GM15510 (cell line): ENCODE data around the gene USO1.
A peak's percentile ranks its signal among the peaks of the same experiment; 100 is the strongest.

ENCODE experiments used
- POLR2A ChIP-seq: IDR thresholded peaks from 3 replicates; pipeline ENCODE4 v1.6.1; 2011; ENCODE audit warnings: borderline replicate concordance; ENCODE audit not compliant: insufficient read length; ENCODE audit errors: extremely low read depth

Gene USO1, protein sequence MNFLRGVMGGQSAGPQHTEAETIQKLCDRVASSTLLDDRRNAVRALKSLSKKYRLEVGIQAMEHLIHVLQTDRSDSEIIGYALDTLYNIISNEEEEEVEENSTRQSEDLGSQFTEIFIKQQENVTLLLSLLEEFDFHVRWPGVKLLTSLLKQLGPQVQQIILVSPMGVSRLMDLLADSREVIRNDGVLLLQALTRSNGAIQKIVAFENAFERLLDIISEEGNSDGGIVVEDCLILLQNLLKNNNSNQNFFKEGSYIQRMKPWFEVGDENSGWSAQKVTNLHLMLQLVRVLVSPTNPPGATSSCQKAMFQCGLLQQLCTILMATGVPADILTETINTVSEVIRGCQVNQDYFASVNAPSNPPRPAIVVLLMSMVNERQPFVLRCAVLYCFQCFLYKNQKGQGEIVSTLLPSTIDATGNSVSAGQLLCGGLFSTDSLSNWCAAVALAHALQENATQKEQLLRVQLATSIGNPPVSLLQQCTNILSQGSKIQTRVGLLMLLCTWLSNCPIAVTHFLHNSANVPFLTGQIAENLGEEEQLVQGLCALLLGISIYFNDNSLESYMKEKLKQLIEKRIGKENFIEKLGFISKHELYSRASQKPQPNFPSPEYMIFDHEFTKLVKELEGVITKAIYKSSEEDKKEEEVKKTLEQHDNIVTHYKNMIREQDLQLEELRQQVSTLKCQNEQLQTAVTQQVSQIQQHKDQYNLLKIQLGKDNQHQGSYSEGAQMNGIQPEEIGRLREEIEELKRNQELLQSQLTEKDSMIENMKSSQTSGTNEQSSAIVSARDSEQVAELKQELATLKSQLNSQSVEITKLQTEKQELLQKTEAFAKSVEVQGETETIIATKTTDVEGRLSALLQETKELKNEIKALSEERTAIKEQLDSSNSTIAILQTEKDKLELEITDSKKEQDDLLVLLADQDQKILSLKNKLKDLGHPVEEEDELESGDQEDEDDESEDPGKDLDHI

DNA sequence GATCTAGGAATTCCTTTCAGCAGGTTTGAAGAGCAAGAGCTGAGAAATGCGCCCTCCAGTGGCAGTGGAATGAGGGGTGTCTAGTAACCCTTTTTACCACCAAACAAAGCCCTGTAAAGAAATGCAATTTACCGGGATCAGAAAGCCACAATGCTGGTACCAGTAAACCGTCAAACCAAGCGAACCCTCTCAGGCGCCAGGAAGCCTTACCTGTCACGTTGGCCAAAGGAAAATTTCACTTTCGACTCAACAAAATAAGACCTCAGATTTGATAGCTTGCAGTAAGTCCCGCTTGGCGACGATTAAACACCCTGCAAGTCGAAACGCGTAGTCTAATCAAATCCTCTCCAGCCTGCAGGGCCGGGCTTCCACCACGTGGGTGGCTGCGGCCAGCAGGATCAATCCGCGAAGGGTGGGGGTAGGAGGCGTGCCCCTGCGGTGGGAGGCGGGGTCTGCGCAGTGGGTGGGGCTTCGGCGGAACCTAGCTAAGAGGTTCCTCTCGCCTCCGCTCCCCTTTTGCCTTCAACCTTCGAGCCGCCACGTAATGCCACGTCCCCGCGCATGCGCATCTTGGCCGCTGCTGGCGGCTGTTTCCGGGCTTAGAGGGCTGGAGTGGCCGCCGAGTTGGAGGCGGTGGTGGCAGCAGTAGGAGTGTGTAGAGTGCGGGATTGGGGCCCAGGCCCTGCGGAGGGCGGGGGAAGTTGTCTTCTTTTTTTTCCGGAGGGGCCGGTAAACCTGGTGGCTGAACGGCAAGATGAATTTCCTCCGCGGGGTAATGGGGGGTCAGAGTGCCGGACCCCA lies at the start of gene USO1:
USO1 (plus strand) TSS at position 512 of the 801 bp plus-strand sequence; CDS start at position 755, 243 bp downstream.
- TF ChIP-seq POLR2A, result peak; percentile 90

DNA sequence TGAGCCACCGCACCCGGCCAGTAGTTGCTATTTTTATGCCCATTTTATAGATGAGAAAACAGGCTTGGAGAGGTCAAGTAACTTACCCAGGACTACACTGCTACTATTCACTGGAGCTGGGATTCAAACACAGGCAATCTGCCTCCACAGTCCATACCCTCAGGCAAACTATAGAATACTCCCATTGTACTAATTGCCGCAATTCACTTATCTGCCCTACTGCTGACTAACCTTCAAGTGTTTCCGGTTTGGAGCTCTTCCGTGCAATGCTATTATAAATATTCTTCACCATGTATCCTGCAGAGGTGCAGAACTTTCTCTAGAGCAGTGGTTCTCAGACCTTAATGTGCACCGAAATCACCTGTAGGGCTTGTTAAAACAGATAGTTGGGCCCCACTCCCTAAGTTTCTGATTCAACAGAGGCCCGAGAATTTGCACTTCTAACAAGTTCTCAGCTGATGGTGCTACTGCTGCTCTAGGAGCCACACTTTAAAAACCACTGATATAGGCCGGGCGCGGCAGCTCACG lies 49.3 kb upstream of the USO1 start:
- TF ChIP-seq POLR2A, result no peak

DNA sequence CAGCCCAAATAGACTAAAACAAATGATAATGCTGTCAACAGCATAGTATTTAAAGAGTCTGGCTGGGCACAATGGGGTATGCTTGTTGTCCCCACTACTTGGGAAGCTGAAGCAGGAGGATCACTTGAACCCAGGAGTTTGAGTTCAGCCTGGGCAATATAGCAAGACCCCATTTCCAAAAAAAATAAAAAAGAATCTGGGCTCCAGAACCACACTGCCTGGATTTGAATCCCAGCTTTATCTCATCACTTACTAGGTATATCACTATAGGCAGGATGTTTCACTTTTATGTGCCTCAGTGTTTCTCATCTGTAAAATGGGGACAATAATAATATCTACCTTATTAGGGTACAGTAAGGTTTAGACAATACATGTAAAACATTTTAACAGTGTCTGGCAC lies 45.9 kb upstream of the USO1 start:
- TF ChIP-seq POLR2A, result no peak

DNA sequence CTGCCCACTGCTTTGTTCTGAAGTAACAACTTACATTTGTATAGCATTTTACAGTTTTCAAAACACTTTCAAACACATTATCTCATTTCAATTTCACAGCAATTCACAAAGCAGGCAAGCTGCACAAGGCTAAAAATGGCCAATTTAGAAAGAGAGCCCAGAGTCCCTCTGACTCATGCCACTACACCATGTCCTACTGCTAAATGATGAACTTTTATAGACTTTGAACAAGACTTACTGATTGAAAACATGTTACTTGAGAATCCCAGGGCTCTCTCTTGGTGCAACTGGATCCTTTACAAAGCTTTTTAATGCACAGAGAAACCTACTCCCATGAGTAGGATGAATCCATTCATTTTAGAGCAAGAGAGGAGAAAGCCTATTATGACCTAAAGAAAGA lies 45.4 kb upstream of the USO1 start:
- no peak for TF ChIP-seq POLR2A

DNA sequence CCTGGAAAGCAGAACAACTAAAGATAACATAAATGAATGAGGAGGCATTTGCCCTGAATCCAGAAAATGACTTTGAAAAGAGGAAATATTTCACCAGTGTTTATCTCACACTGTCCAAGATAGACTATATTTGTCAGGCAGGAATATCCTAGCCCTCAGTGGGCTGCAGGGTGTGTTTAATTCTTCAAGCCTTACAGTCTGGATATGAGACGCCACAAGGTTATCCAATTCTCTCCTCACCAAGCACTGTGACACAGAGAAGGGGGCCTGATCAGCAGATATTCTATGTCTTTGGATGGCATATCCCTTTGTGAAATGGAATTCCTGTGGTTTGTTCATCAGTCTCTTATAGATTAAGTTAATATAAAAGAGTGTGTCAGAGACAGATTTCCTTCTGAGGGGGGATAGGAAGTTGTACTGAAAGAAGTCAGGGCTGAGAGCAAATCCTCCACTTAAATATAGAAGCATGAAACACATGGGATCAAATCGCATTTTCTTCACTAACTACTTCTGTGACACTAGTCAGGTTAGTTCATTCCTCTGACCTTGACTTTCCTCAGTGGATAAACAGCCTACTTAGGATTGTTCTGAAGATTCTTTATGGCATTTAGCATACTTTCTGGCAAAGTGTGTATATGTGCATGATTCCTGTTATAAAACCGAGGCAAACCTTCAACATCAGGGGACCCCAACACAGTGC lies 44.4 kb upstream of the USO1 start:
- no peak for TF ChIP-seq POLR2A

DNA sequence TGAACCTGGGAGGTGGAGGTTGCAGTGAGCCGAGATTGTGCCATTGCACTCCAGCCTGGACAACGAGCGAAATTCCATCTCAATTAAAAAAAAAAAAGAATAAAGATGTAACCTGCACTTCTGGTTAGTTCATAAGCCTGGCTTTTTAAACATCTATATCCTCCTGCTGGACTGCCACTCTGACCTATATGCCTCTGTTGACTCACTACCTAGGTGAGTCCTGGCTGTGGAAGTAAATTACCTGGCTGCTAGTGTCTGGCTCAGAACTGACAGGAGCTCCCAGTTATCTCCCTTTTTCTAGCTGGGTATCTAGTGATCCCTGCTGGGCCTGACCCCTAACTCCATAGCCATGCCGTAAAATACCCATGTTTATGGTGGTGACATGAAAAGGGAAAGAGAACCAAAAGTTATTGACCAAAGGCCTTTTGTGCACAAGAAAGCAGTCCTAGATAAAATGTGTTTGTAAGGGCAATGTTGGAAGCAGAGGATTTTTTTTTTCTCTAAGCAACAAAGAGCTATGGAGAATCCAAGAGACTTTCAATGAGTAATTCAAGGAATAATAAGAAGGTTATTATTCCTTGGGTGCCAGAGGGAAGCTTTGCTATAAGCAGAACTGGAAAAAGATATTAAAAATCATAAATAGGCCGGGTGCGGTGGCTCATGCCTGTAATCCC lies 40.8 kb upstream of the USO1 start:
- TF ChIP-seq POLR2A, result no peak

DNA sequence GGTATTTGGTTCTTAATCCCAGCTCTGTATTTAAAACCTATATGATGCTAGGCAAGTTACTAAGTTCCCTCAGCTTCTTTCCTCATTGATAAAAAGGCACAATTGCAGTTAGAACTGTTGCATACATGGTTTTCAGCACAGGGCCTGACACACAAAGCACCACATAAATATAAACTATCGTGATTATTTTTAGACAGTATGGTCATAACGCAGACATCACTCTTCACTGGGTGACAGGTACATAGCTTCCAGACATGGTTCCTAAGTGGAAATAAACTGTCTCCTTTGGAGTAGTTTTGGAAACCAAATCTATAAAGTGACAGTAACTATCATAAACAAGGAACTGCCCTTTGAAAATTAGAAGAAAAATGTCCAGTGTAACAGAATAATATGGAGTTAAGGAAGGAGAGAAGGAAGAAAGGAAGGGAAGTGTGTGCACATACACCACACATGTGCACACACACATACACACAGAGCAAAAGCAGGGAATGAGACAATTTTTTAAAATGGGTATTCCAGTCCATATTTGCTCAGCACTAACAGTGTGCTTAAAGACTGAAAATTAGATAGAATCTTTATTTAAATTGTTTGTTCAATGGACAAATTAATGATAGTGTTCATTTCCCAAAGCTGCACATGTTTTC lies 38.7 kb upstream of the USO1 start:
- no peak for TF ChIP-seq POLR2A

DNA sequence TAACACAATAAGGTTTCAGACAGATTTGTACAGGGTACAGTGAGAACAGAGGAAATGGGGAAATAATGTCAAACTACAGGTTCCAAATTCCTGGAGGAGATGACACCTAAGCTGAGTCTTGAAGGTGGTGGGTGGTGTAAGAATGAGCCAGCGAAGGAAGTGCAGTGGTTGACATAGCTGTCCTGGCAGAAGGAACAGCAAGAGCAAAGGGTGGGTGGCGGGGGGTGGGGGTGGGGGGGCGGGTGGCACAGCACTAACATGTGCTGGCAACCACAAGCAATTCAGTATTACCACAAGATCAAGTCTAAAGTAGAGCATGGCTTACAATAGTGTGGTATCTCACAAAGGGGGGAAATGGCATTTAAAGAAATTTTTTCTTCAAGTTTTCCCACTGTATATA lies 38.0 kb upstream of the USO1 start:
- TF ChIP-seq POLR2A, result no peak

DNA sequence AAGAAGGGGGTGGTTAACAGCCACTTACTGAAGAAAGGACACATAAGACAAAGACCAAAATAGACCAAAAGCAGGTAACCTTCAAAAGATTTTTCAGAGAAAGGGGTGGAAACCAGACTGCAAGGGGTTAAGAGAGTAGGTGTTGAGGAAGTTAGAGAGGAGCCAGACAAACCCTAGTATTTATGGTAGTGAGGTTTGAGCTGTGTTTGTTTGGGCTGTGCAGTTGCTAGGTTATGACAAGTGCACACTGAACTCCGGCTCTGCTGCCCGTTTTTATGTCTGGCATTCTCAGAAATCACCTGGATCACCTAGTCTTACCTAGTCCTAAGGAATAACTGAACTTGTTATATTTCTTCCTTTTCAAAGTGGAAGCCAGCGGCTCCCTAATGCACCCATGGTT lies 28.3 kb upstream of the USO1 start:
- no peak for TF ChIP-seq POLR2A

DNA sequence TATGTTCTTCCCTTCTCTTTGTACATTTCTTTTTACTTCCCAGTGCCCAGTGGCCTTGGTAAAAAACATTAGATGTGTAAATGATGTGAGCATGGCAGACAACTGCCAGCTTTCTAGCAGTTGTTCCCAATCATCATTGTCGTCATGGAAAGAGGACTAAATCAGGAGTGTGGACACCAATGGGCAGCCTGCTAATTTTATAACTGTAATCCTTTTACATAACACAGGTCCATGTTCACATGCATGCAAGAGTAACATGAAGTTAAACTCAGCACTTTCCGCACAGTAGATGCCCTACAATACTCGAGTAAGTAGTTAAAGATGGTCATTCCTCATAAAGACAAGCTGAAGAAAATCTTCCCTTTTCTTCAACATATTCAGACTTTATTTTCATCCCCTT lies 27.8 kb upstream of the USO1 start:
- TF ChIP-seq POLR2A, result no peak

DNA sequence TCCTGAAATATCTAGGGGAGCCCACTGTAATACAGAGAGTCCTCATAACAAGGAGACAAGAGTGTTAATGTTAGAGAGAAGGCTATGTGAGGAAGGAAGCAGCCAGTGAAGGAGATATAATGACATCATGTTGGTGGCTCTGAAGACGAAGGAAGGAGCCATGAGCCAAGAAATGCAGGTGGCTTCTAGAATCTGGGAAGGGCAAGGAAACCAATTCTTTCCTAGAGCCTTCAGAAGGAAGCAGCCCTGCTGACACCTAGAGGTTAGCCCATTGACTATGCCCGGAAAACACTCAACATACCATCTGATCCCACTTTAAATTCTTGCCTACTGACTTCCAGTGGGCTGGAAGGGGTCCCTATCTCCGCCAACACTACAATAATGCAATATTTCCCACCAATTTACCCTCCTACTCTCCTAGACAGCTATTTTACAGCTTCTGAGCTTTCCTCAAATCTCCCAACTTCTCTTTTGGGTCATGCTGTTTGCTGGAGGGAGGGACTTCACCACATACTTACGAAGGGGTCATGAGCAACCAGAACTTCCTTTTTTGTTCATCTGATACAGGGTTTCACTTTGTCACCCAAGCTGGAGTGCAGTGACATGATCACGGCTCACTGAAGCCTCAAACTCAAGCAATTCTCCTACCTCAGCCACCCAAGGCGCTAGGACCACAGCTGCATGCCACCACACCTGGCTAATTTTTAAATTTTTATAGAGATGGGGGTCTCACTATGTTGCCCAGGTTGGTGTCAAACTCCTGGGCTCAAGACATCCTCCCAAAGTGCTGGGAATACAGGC lies 26.0 kb upstream of the USO1 start:
- TF ChIP-seq POLR2A, result peak; percentile 14

DNA sequence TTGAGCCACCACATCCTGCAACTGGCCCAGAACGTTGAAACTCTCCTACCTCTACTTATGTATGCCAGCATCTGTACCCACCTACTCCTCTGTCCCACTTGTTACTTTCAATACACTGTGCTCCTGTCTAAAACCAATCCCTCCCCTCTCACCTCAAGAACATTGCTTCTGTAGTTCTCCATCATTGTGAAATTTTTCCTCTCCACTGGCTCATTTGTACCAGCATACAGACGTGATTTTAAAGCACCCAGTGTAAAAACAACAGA lies 25.5 kb upstream of the USO1 start:
- no peak for TF ChIP-seq POLR2A
